Stimulated activated CD8-positive, alpha-beta memory T cell treated with anti-CD3 and anti-CD28 coated beads, Interleukin-12 subunit alpha, Interleukin-12 subunit beta, amount 100 ng/mL, for 1 hour (primary cell): ENCODE data around the gene PEAR1.
A peak's percentile ranks its signal among the peaks of the same experiment; 100 is the strongest.

Experiments
- DNase-seq: peaks from one replicate; pipeline ENCODE4 v3.0.0-alpha.2; 2020; ENCODE audit warnings: low read depth

Gene PEAR1

GRCh38 chr1:156900896-156901589 lies 7.5 kb downstream of the PEAR1 start:
- no peak for DNase-seq

DNA sequence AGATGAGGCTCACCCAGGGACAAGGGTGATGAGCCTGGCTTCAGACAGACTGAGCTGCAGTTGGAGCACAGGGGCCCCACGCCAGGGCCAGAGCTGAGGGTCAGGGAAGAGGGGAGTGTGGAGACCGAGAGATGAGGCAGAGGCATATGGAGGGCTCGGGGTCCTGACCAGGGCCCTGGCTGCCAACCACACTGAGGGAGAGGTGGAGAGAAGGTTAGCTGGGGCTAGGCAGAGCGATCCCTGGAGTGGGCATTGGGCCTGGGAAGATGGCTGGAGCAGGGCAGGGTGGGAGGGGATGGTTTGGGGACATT lies 8.0 kb downstream of the PEAR1 start:
- DNase-seq: no peak

DNA sequence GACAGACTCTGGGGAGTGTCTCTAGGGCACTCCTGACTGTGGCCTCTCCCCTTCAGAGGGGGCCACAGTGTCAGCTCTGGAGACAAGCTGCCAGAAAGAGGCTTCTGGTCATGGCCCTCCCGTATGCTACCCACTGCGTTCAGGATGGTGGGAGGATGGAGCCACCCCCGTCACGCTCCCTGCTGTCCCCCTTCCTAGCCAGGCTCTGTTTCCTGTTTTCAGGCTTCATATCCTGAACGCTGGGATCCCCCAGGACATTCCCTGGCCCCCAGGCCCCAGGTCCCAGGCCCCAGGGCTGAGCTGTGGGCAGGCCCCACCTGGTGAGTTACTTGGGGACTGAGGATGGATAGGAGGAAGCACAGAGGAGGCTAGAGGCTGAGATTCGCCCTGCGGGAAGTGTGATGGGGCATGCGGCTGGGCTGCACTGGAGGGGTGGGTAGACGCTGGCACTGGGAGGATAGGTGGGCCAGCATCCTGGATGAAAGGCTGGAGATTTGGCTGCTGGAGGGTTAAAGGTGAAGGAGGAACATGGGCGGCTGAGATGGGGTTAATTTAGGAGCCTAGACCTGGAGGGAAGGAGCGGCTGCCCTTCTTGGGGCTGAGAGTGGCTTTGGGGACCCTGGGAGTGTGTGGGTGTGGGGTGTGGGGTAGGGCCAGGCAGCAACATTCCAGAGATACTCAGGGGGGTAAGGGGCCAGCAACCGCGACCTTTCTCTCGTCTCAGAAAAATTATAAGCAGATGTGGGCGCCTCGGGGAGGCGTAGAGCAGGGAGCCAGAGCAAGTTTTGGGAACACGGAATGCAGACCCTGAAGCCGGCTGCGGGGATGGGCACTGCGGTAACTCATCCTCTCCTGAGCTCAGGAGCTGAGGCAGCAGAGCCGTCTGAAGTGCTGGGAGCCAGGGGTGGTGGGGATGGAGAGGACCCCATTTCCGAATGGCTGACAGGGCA lies 8.7 kb downstream of the PEAR1 start:
- DNase-seq: no peak

GRCh38 chr1:156903328-156904091 lies 10.0 kb downstream of the PEAR1 start:
- no peak for DNase-seq

GRCh38 chr1:156904187-156904959 lies 10.9 kb downstream of the PEAR1 start:
- no peak for DNase-seq

DNA sequence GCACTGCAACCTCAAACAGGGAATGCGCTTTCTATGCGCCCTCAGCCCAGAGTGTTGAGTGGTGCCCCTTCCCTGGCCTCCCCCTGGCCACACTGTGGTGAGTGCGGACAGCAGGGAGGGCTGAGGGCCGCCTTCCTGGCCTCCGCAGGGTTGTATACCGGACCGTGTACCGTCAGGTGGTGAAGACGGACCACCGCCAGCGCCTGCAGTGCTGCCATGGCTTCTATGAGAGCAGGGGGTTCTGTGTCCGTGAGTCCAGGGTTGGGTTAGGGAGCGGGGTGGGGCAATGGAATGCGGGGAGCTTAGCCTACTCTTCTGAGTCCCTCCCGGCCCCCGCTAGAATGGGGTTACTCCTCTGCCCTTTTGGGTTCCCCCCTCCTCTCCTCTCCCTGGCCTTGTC lies 11.7 kb downstream of the PEAR1 start:
- DNase-seq: no peak

DNA sequence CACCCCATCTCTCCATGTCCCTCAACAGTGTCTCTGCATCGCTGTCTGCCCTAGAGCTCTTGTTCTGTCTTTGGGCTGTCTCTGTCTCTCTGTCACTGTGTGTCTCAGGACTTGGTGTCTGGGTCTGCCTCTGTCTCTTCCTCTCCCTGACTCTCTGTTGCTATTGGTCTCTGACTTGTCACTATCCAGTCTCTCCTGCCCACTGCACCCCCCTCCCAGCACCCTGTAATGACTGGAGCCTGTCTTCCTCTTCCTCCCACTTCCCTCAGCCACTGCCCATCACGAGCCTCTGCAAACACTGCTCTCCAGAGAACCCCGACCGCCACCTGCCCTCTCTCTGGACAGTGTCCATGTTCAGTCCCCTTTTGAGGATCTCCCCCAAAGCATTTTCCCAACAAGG lies 12.1 kb downstream of the PEAR1 start:
- no peak for DNase-seq

DNA sequence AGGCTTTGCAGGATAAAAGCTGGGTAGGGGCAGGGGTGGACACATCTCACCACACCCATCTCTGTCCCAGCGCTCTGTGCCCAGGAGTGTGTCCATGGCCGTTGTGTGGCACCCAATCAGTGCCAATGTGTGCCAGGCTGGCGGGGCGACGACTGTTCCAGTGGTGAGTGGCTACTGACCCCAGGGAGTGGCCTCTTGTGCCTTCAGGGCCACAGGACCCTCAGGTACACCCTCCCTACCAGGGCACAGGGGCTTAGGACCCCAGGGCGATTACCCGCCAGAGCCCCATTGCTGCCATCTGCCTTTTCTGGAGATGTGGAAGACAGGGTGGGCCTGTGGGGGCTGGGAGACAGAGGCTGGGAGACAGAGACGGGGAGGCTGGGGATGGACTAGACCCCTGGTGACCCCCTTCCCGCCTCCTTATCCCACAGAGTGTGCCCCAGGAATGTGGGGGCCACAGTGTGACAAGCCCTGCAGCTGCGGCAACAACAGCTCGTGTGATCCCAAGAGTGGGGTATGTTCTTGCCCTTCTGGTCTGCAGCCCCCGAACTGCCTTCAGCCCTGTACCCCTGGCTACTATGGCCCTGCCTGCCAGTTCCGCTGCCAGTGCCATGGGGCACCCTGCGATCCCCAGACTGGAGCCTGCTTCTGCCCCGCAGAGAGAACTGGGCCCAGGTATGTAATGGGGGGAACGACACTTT lies 12.8 kb downstream of the PEAR1 start:
- DNase-seq: no peak

- DNase-seq: no peak
Measured at GRCh38 chr1:156908541-156908940, 15.0 kb downstream of the PEAR1 start.

DNA sequence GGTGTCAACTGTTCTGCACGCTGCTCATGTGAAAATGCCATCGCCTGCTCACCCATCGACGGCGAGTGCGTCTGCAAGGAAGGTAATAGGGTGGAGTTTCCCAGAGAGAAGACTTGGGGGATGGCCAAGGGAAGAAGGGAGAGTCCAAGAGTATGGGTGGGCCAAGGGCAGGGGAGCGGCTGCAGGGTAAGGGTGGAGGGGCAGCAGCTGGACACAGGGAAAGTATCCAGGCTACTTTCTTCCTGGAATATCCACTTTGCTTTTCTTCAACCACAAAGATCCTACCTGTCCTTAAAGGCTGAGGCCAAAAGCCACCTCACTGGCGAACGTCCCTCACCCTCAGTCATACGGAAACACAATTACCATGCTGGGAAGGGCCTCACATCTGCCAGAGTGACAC lies 15.4 kb downstream of the PEAR1 start:
- no peak for DNase-seq

- DNase-seq: no peak
Measured at GRCh38 chr1:156909671-156910070, 16.2 kb downstream of the PEAR1 start.

DNA sequence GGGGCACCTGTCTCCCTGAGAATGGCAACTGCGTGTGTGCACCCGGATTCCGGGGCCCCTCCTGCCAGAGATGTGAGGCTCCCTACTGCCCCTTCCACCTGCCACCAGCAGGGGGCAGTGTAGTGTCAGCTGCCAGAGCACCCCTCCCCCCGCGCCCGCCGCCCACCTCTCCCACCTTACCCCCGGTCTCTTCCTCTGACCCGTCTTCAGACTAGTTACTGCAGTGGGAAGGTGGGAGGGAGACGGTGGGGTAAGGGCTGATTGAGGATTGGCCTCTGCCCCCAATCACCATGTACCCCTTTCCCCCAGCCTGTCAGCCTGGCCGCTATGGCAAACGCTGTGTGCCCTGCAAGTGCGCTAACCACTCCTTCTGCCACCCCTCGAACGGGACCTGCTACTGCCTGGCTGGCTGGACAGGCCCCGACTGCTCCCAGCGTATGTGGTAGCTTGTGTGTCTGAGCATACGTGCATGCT lies 16.8 kb downstream of the PEAR1 start:
- no peak for DNase-seq

DNA sequence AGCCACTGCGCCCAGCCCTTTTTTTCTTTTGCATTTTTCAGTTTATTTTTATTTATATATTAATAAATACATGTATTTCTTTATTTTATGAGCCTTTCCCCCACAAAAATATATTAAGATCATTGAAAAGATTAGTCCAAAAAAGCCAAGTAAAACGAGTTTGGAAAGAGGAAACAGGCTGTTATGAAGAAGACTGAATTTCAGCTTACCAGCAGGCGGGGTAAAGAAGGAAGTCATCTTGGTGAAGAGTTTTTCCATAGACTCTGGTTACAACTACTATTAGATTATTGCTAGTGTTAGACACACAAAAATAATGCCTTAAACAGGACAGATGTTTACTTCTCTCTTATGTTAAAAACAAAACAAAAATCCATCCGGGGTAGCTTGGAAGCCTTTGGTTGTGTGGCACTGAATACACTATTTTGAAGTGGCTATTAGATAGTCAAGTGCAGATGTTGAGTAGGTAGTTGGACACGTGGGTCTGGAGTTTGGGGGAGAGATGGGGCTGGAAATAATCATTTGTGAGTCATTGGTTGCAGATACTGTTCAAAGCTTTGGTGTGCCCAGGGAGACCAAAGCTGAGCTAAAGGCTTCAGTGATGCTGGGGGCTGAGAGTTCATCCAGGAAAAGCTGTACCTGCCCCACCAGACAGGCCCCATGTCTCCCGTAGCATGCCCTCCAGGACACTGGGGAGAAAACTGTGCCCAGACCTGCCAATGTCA lies 18.2 kb downstream of the PEAR1 start:
- no peak for DNase-seq

- no peak for DNase-seq
Measured at GRCh38 chr1:156912310-156912709, 18.8 kb downstream of the PEAR1 start.

GRCh38 chr1:156912861-156913808 lies 19.6 kb downstream of the PEAR1 start:
- DNase-seq: no peak

DNA sequence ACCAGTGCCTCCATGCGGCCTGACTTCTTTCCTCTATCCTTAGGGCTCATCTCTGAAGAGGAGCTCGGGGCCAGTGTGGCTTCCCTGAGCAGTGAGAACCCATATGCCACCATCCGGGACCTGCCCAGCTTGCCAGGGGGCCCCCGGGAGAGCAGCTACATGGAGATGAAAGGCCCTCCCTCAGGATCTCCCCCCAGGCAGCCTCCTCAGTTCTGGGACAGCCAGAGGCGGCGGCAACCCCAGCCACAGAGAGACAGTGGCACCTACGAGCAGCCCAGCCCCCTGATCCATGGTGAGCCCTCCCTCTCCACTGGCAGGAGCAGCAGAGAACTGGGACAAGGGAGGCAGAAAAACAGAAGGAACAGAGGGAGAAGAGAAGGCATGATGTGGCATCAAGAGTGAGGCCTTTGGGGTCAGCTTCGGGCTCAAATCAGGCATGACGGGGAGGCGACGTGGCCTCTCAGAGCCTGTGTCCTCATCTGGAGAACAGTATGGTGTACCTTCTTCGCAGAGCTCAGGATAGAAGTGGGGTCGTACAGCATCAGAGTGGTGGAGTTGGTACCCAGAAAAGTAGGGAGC lies 20.4 kb downstream of the PEAR1 start:
- no peak for DNase-seq

DNA sequence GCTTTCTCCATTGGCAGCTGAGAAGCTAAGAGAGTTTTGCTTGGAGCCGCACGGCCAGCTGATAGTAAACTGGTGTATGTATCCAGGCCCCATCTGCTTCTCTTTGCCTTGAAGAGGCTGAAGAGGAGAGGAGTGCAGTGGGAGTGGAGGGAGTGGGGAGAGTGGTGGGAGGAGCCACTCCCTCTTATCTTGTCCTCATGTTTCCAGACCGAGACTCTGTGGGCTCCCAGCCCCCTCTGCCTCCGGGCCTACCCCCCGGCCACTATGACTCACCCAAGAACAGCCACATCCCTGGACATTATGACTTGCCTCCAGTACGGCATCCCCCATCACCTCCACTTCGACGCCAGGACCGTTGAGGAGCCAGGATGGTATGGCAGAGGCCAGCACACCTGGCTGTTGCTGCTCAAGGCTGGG lies 20.9 kb downstream of the PEAR1 start:
- no peak for DNase-seq

- peak; percentile 25 for DNase-seq
Measured at GRCh38 chr1:156920233-156921052, 26.9 kb downstream of the PEAR1 start, which contains the start of gene LRRC71. Gene LRRC71, plus strand, starts transcription at chr1:156920632. Its CDS starts 172 bp downstream, at chr1:156920804.
